Measurements from ENCODE around the gene MTG1. TPM values are rescaled to one million over a fixed set of nuclear protein-coding genes. Genes with fewer than 3 reads are reported as not detected.

Gene MTG1
- total RNA-seq, 5 donors from 2014 or later (not counting 1 experiment from before 2014, with no cell fraction given): 46.7 to 79.3 (median 69.4) TPM

DNA sequence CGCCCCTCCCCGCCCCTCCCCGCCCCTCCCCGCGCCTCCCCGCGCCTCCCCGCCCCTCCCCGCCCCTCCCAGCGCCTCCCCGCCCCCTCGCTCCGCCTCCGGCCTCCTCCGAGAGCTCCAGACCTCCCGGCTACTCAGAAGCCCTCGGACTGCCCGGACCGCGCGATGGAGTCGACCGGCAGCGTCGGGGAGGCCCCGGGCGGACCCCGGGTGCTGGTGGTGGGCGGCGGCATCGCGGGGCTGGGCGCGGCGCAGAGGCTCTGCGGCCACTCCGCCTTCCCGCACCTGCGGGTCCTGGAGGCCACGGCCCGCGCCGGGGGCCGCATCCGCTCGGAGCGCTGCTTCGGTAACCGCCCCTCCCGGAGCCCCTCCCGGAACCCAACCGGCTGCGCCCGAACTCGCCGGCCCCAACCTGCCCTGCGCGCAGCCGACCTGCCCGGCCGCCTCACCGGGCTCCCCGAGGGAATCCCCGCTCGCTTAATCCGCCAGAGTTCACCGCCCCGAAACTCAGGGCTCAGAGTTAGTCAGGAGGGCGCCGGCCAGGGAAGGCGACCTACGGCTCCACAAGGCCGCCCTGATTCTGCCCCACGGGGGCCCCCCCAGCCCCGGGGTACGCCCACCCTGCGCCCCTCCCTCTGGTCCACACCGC, 14.7 kb upstream of the MTG1 start, which contains the start of gene PAOX:
TSS of gene PAOX (plus strand) at position 111 of the 649 bp plus-strand sequence. CDS start at position 166, 55 bp downstream.
- ATAC-seq (replicated peaks in 1 of 4) (peak; percentile 46 to 55 (median 55)), DNase-seq (peak in 24 of 35 experiments; percentile 13 to 77 (median 44))
- H3K4me3 Mint-ChIP-seq: peak within 1 kb of the TSS; percentile 73 to 88 (median 83)
- WGBS (ENCODE audit: insufficient coverage): 3% methylated on average over 61 of the region's 78 CpGs
- Histone ChIP-seq H3K4me3 (ENCODE audit: control insufficient read depth in 1 of 2, extremely low read depth in 1 of 2, low read length in 1 of 2) (peak within 1 kb of the TSS; percentile 74 to 87), H3K36me3 (ENCODE audit: control insufficient read depth in 2 of 2, extremely low read depth in 1 of 2, insufficient read depth in 1 of 2, low read length in 1 of 2) (peaks cover 0 to 5% of the 10 kb centered on the region in 2 donors), H3K27me3 (replicated peaks in 1 of 2; ENCODE audit: control insufficient read depth in 2 of 2, extremely low read depth in 1 of 2, insufficient read depth in 2 of 2, low read length in 1 of 2) (peaks cover 0 to 5% of the 10 kb centered on the region in 2 experiments), H3K27ac (ENCODE audit: low read length) (peak within 1 kb of the TSS; percentile 29), H3K4me1 (ENCODE audit: control insufficient read depth in 1 of 2, extremely low read depth in 1 of 2, insufficient read depth in 2 of 2, low read length in 2 of 2) (peaks cover 0 to 21% of the 10 kb centered on the region in 2 experiments), H3K9me3 (no peaks in the 10 kb centered on the region)
- CTCF ChIA-PET: no interaction called here
- peaks cover 5% of the 10 kb centered on the region for H3K36me3 Mint-ChIP-seq
- POLR2A ChIA-PET: no interaction called here
- no peaks in the 10 kb centered on the region for H3K27me3 Mint-ChIP-seq
- H3K4me1 Mint-ChIP-seq: peaks cover 0 to 21% (median 13%) of the 10 kb centered on the region in 3 donors
- peak within 1 kb of the TSS; percentile 49 to 64 for H3K27ac Mint-ChIP-seq
- no peaks in the 10 kb centered on the region for H3K9me3 Mint-ChIP-seq

DNA sequence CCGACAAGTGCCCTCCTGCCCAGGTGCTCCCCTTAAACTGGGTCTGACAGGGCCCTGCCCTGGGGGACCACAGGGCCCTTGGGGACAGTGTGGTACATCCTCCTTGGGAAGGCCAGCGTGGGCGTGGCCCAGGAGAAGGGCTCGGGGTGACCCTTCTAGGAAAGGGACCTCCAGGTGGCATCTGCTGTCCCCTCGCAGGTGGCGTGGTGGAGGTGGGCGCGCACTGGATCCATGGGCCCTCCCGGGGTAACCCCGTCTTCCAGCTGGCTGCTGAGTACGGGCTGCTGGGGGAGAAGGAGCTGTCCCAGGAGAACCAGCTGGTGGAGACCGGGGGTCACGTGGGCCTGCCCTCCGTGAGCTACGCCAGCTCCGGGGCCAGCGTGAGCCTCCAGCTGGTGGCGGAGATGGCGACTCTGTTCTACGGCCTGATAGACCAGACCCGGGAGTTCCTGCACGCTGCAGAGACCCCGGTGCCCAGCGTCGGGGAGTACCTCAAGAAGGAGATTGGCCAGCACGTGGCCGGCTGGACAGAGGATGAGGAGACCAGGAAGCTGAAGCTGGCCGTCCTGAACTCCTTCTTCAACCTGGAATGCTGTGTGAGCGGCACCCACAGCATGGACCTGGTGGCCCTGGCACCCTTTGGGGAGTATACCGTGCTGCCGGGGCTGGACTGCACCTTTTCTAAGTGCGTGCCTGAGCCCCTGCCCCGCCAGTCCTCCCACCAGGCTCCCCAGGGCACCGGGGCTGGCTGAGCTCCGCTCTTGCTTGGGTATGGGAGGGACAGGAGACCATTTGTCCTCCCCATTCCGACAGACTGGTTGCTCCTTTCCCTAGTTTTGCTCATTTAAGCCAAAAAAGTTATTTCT, 13.9 kb upstream of the MTG1 start:
- WGBS (ENCODE audit: insufficient coverage): 94% methylated on average over 32 of the region's 36 CpGs
- peaks cover 0 to 21% of the 10 kb centered on the region in 2 experiments for H3K4me1 ChIP-seq (ENCODE audit: control insufficient read depth in 1 of 2, extremely low read depth in 1 of 2, insufficient read depth in 2 of 2, low read length in 2 of 2)
- Mint-ChIP-seq H3K9me3 (no peaks in the 10 kb centered on the region), H3K4me1 (peaks cover 0 to 19% (median 13%) of the 10 kb centered on the region in 3 donors), H3K27ac (peak overlapping the region in 1 of 2 donors; percentile 56), H3K27me3 (no peaks in the 10 kb centered on the region), H3K36me3 (peaks cover 5% of the 10 kb centered on the region), H3K4me3 (peak overlapping the region; percentile 61 to 76 (median 67))
- H3K36me3 ChIP-seq (ENCODE audit: control insufficient read depth in 2 of 2, extremely low read depth in 1 of 2, insufficient read depth in 1 of 2, low read length in 1 of 2): peaks cover 0 to 6% of the 10 kb centered on the region in 2 donors
- ChIA-PET POLR2A (no interaction called here), CTCF (no interaction called here)
- H3K4me3 ChIP-seq (ENCODE audit: control insufficient read depth in 1 of 2, extremely low read depth in 1 of 2, low read length in 1 of 2): peak overlapping the region; percentile 8 to 46
- ATAC-seq (replicated peaks in 1 of 4) (no peak), DNase-seq (no peak)
- H3K27me3 ChIP-seq (replicated peaks in 1 of 2; ENCODE audit: control insufficient read depth in 2 of 2, extremely low read depth in 1 of 2, insufficient read depth in 2 of 2, low read length in 1 of 2): peaks cover 0 to 5% of the 10 kb centered on the region in 2 experiments
- H3K9me3 ChIP-seq: no peaks in the 10 kb centered on the region
- peak overlapping the region; percentile 29 for H3K27ac ChIP-seq (ENCODE audit: low read length)

DNA sequence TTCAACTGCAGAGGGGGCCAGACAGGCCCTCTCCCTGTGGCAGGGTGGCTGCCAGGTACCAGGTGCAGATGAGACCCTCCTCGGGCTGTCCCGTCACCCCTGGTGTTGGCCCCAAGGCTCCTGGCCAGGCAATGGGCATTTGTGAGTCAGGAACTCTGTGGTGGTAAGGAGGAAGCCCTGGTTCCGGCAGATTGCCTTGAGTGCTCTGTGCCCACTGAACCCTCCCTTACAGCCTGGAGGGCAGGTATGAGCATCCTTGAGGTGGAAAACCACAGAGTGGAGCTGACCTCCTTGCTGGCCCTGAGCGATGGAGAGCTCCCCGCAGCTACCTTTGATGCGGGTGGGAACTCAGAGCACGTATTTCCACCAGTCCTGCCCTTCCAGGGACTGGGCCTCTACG, 12.9 kb upstream of the MTG1 start:
- H3K4me1 ChIP-seq (ENCODE audit: control insufficient read depth in 1 of 2, extremely low read depth in 1 of 2, insufficient read depth in 2 of 2, low read length in 2 of 2): peaks cover 0 to 21% of the 10 kb centered on the region in 2 experiments
- CTCF ChIA-PET: no interaction called here
- peaks cover 5% of the 10 kb centered on the region for H3K36me3 Mint-ChIP-seq
- H3K27me3 ChIP-seq (replicated peaks in 1 of 2; ENCODE audit: control insufficient read depth in 2 of 2, extremely low read depth in 1 of 2, insufficient read depth in 2 of 2, low read length in 1 of 2): peaks cover 0 to 5% of the 10 kb centered on the region in 2 experiments
- ATAC-seq (replicated peaks in 1 of 4): no peak
- peak overlapping the region in 2 of 3 donors; percentile 40 to 67 for H3K4me3 Mint-ChIP-seq
- no peaks in the 10 kb centered on the region for H3K9me3 ChIP-seq
- POLR2A ChIA-PET: no interaction called here
- no peaks in the 10 kb centered on the region for H3K9me3 Mint-ChIP-seq
- H3K27ac Mint-ChIP-seq: no peak overlapping the region
- WGBS (ENCODE audit: insufficient coverage): 77% methylated on average over 6 of the region's 8 CpGs
- no peaks in the 10 kb centered on the region for H3K27me3 Mint-ChIP-seq
- no peak overlapping the region for H3K4me3 ChIP-seq (ENCODE audit: control insufficient read depth in 1 of 2, extremely low read depth in 1 of 2, low read length in 1 of 2)
- H3K27ac ChIP-seq (ENCODE audit: low read length): no peak overlapping the region
- peaks cover 0 to 6% of the 10 kb centered on the region in 2 donors for H3K36me3 ChIP-seq (ENCODE audit: control insufficient read depth in 2 of 2, extremely low read depth in 1 of 2, insufficient read depth in 1 of 2, low read length in 1 of 2)
- no peak for DNase-seq
- H3K4me1 Mint-ChIP-seq: peaks cover 0 to 17% (median 13%) of the 10 kb centered on the region in 3 donors

DNA sequence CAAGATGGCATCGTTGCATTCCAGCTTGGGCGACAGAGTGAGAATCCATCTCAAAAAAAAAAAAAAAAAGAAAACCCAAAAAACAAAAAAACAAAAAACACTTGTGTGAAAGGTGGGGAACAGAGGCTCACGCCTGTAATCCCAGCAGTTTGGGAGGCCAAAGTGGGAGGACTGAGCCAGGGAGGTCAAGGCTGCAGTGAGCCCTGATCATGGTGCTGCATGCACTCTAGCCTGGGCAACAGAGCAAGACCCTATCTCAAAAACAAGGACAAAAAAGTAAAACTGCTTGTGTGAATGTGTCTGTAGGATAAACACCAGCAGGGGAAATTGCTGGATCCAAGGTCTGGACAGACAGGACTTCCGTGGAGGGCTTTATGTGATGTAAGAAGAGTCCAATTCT, 10.4 kb upstream of the MTG1 start:
- WGBS (ENCODE audit: insufficient coverage): 80% methylated on average over 1 of the region's 4 CpGs
- no peak for DNase-seq

DNA sequence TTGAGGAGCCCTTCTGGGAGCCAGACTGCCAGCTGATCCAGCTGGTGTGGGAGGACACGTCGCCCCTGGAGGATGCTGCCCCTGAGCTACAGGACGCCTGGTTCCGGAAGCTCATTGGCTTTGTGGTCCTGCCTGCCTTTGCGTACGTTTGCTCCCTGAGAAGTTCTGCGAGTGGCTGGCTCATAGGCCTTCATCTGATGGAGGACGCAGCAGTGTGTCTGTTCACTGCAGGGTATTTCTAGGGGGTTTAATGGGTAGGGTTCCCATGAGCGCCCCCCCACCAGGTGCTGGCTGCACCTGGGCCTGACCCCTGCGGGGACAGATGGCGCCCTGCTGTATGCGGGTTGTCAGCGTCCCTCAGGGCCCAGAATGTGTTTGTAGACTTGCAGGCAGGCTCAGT, 9.9 kb upstream of the MTG1 start:
- CTCF ChIA-PET: interaction anchor here in 1 of 2 donors (0.6 kb wide), 1 partner anchor 16 kb away, joined by 4 read pairs; no protein-coding TSS in a partner anchor
- no peak overlapping the region for H3K4me3 ChIP-seq (ENCODE audit: control insufficient read depth in 1 of 2, extremely low read depth in 1 of 2, low read length in 1 of 2)
- no peaks in the 10 kb centered on the region for H3K27me3 Mint-ChIP-seq
- no peaks in the 10 kb centered on the region for H3K9me3 Mint-ChIP-seq
- peaks cover 4 to 21% of the 10 kb centered on the region in 2 experiments for H3K4me1 ChIP-seq (ENCODE audit: control insufficient read depth in 1 of 2, extremely low read depth in 1 of 2, insufficient read depth in 2 of 2, low read length in 2 of 2)
- no peaks in the 10 kb centered on the region for H3K27me3 ChIP-seq (replicated peaks in 1 of 2; ENCODE audit: control insufficient read depth in 2 of 2, extremely low read depth in 1 of 2, insufficient read depth in 2 of 2, low read length in 1 of 2)
- no peak overlapping the region for H3K4me3 Mint-ChIP-seq
- H3K36me3 ChIP-seq (ENCODE audit: control insufficient read depth in 2 of 2, extremely low read depth in 1 of 2, insufficient read depth in 1 of 2, low read length in 1 of 2): peaks cover 0 to 6% of the 10 kb centered on the region in 2 donors
- POLR2A ChIA-PET: no interaction called here
- no peak for DNase-seq
- no peak overlapping the region for H3K27ac Mint-ChIP-seq
- H3K36me3 Mint-ChIP-seq: peaks cover 8% of the 10 kb centered on the region
- ATAC-seq (replicated peaks in 1 of 4): no peak
- WGBS (ENCODE audit: insufficient coverage): 91% methylated on average over 8 of the region's 13 CpGs
- H3K9me3 ChIP-seq: no peaks in the 10 kb centered on the region
- H3K27ac ChIP-seq (ENCODE audit: low read length): no peak overlapping the region
- peaks cover 5 to 23% (median 23%) of the 10 kb centered on the region in 3 donors for H3K4me1 Mint-ChIP-seq

More for the DNA sequence above, 10.4 kb upstream of the MTG1 start:
- H3K27ac Mint-ChIP-seq: no peak overlapping the region
- ChIA-PET CTCF (interaction anchor here in 1 of 2 donors (0.7 kb wide), 1 partner anchor 149 kb away, joined by 3 read pairs; no protein-coding TSS in a partner anchor), POLR2A (interaction anchor here in 1 of 2 donors (0.7 kb wide), 1 partner anchor 18 kb away, joined by 6 read pairs; no protein-coding TSS in a partner anchor)
- no peak for ATAC-seq (replicated peaks in 1 of 4)
- no peaks in the 10 kb centered on the region for H3K9me3 ChIP-seq
- H3K27me3 ChIP-seq (replicated peaks in 1 of 2; ENCODE audit: control insufficient read depth in 2 of 2, extremely low read depth in 1 of 2, insufficient read depth in 2 of 2, low read length in 1 of 2): no peaks in the 10 kb centered on the region
- peaks cover 0 to 6% of the 10 kb centered on the region in 2 donors for H3K36me3 ChIP-seq (ENCODE audit: control insufficient read depth in 2 of 2, extremely low read depth in 1 of 2, insufficient read depth in 1 of 2, low read length in 1 of 2)
- H3K4me3 Mint-ChIP-seq: no peak overlapping the region
- no peaks in the 10 kb centered on the region for H3K27me3 Mint-ChIP-seq
- no peak overlapping the region for H3K4me3 ChIP-seq (ENCODE audit: control insufficient read depth in 1 of 2, extremely low read depth in 1 of 2, low read length in 1 of 2)
- peaks cover under 1 to 18% (median 18%) of the 10 kb centered on the region in 3 donors for H3K4me1 Mint-ChIP-seq
- H3K9me3 Mint-ChIP-seq: no peaks in the 10 kb centered on the region
- H3K36me3 Mint-ChIP-seq: peaks cover 8% of the 10 kb centered on the region
- H3K4me1 ChIP-seq (ENCODE audit: control insufficient read depth in 1 of 2, extremely low read depth in 1 of 2, insufficient read depth in 2 of 2, low read length in 2 of 2): peaks cover 0 to 16% of the 10 kb centered on the region in 2 experiments
- H3K27ac ChIP-seq (ENCODE audit: low read length): no peak overlapping the region

DNA sequence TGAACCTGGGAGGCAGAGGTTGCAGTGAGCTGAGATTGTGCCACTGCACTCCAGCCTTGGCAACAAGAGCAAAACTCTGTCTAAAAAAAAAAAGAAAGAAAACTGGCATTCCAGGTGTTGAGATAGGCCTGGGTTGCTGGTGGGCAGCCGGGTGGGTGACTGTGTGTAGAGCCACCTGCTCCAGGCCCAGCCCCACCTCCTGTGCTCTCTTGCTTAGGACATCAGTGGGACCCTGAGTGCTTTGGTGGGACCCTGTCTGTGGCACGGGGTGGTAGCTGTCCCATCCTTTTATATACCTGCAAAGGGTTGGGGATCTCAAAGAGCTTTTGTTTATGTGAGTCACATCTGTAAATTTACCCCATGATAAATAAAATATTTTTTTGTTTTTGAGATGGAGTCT, 8.7 kb upstream of the MTG1 start:
- H3K36me3 ChIP-seq (ENCODE audit: control insufficient read depth in 2 of 2, extremely low read depth in 1 of 2, insufficient read depth in 1 of 2, low read length in 1 of 2): peaks cover 0 to 6% of the 10 kb centered on the region in 2 donors
- ChIA-PET CTCF (no interaction called here), POLR2A (no interaction called here)
- H3K27ac ChIP-seq (ENCODE audit: low read length): no peak overlapping the region
- peaks cover 9 to 31% (median 29%) of the 10 kb centered on the region in 3 donors for H3K4me1 Mint-ChIP-seq
- peaks cover 7 to 23% of the 10 kb centered on the region in 2 experiments for H3K4me1 ChIP-seq (ENCODE audit: control insufficient read depth in 1 of 2, extremely low read depth in 1 of 2, insufficient read depth in 2 of 2, low read length in 2 of 2)
- no peaks in the 10 kb centered on the region for H3K27me3 Mint-ChIP-seq
- H3K9me3 ChIP-seq: no peaks in the 10 kb centered on the region
- H3K4me3 ChIP-seq (ENCODE audit: control insufficient read depth in 1 of 2, extremely low read depth in 1 of 2, low read length in 1 of 2): no peak overlapping the region
- no peak for ATAC-seq (replicated peaks in 1 of 4)
- peaks cover 8% of the 10 kb centered on the region for H3K36me3 Mint-ChIP-seq
- H3K27ac Mint-ChIP-seq: no peak overlapping the region
- no peaks in the 10 kb centered on the region for H3K9me3 Mint-ChIP-seq
- H3K4me3 Mint-ChIP-seq: no peak overlapping the region
- H3K27me3 ChIP-seq (replicated peaks in 1 of 2; ENCODE audit: control insufficient read depth in 2 of 2, extremely low read depth in 1 of 2, insufficient read depth in 2 of 2, low read length in 1 of 2): no peaks in the 10 kb centered on the region
- no peak for DNase-seq
- WGBS (ENCODE audit: insufficient coverage): 100% methylated on average over 1 of the region's 2 CpGs

All from T-cell (primary cell).